H9 (cell line): Measurements from ENCODE around the gene CHN1. TPM values are rescaled to one million over a fixed set of nuclear protein-coding genes. Genes with fewer than 3 reads are reported as not detected.
A peak's percentile ranks its signal among the peaks of the same experiment; 100 is the strongest.

Experiments
- DNase-seq: peaks from one replicate; pipeline ENCODE4 v3.0.0-alpha.2; 2017
- H2AFZ ChIP-seq: one replicate; pipeline ENCODE4 v1.6.1; 2013; ENCODE audit warnings: mild to moderate bottlenecking, low read length, control low read depth, moderate library complexity
- H2AK5ac ChIP-seq: 2 replicates; pipeline ENCODE4 v1.6.1; 2013; ENCODE audit warnings: low read length, control low read depth, mixed read lengths; ENCODE audit not compliant: insufficient read length
- H2BK120ac ChIP-seq: one replicate; pipeline ENCODE4 v1.6.1; 2013; ENCODE audit warnings: low read depth, mild to moderate bottlenecking, low read length, control low read depth, inconsistent platforms; ENCODE audit not compliant: poor library complexity, severe bottlenecking
- H2BK12ac ChIP-seq: 2 replicates; pipeline ENCODE4 v1.6.1; 2013; ENCODE audit warnings: low read length, control low read depth, mixed read lengths, low read depth; ENCODE audit not compliant: insufficient read length
- H2BK15ac ChIP-seq: 2 replicates; pipeline ENCODE4 v1.6.1; 2013; ENCODE audit warnings: low read depth, low read length, control low read depth
- H2BK20ac ChIP-seq: one replicate; pipeline ENCODE4 v1.6.1; 2013; ENCODE audit warnings: low read depth, mild to moderate bottlenecking, low read length, control low read depth, inconsistent platforms; ENCODE audit not compliant: poor library complexity, severe bottlenecking
- H2BK5ac ChIP-seq: 2 replicates; pipeline ENCODE4 v1.6.1; 2013; ENCODE audit warnings: low read length, control low read depth, mixed read lengths; ENCODE audit not compliant: insufficient read length
- H3K14ac ChIP-seq: 2 replicates; pipeline ENCODE4 v1.6.1; 2013; ENCODE audit warnings: low read length, control low read depth; ENCODE audit not compliant: insufficient read depth
- H3K18ac ChIP-seq: 2 replicates; pipeline ENCODE4 v1.6.1; 2013; ENCODE audit warnings: low read depth, mild to moderate bottlenecking, mixed read lengths, low read length, control low read depth; ENCODE audit not compliant: insufficient read length
- H3K23ac ChIP-seq: 2 replicates; pipeline ENCODE4 v1.6.1; 2013; ENCODE audit warnings: low read length, control low read depth, mixed read lengths, low read depth; ENCODE audit not compliant: insufficient read length
- H3K23me2 ChIP-seq: 2 replicates; pipeline ENCODE4 v1.6.1; 2013; ENCODE audit warnings: low read depth, mild to moderate bottlenecking, mixed read lengths, low read length, control low read depth; ENCODE audit not compliant: insufficient read length, poor library complexity, severe bottlenecking
- H3K27ac ChIP-seq: 2 replicates; pipeline ENCODE4 v1.5.1; 2013; ENCODE audit warnings: low read length, control low read depth, mixed read lengths, low read depth; ENCODE audit not compliant: insufficient read length
- H3K27me3 ChIP-seq: 2 replicates; pipeline ENCODE4 v1.6.1; 2013; ENCODE audit warnings: low read length, control low read depth, inconsistent platforms; ENCODE audit not compliant: insufficient read depth
- H3K4ac ChIP-seq: 2 replicates; pipeline ENCODE4 v1.6.1; 2013; ENCODE audit warnings: low read depth, mild to moderate bottlenecking, control low read depth, inconsistent platforms, low read length, moderate library complexity
- H3K4me1 ChIP-seq: 2 replicates; pipeline ENCODE4 v1.6.1; 2013; ENCODE audit warnings: low read length, control low read depth, inconsistent platforms; ENCODE audit not compliant: insufficient read depth
- H3K4me2 ChIP-seq: 2 replicates; pipeline ENCODE4 v1.6.1; 2013; ENCODE audit warnings: low read length, control low read depth, mixed read lengths; ENCODE audit not compliant: insufficient read length, insufficient read depth
- H3K56ac ChIP-seq: 2 replicates; pipeline ENCODE4 v1.6.1; 2013; ENCODE audit warnings: low read depth, mild to moderate bottlenecking, mixed read lengths, low read length, control low read depth; ENCODE audit not compliant: insufficient read length
- H3K79me1 ChIP-seq: 2 replicates; pipeline ENCODE4 v1.6.1; 2013; ENCODE audit warnings: low read depth, mild to moderate bottlenecking, moderate library complexity, low read length, control low read depth, inconsistent platforms; ENCODE audit not compliant: insufficient read depth, poor library complexity, severe bottlenecking
- H3K79me2 ChIP-seq: 2 replicates; pipeline ENCODE4 v1.6.1; 2013; ENCODE audit warnings: low read length, control low read depth, inconsistent platforms; ENCODE audit not compliant: insufficient read depth
- H3K9ac ChIP-seq: 2 replicates; pipeline ENCODE4 v1.6.1; 2013; ENCODE audit warnings: low read length, control low read depth, mixed read lengths; ENCODE audit not compliant: insufficient read length; ENCODE audit errors: extremely low read depth
- H3K9me3 ChIP-seq: one replicate; pipeline ENCODE4 v1.6.1; 2013; ENCODE audit warnings: low read depth, low read length, inconsistent platforms; ENCODE audit not compliant: control insufficient read depth
- H3T11ph ChIP-seq: one replicate; pipeline ENCODE4 v1.6.1; 2013; ENCODE audit warnings: mild to moderate bottlenecking, low read length, control low read depth, inconsistent platforms
- H4K20me1 ChIP-seq: one replicate; pipeline ENCODE4 v1.6.1; 2013; ENCODE audit not compliant: control insufficient read depth, insufficient read length, insufficient read depth
- H4K5ac ChIP-seq: 2 replicates; pipeline ENCODE4 v1.6.1; 2013; ENCODE audit warnings: low read depth, mild to moderate bottlenecking, mixed read lengths, low read length, control low read depth; ENCODE audit not compliant: insufficient read length
- H4K8ac ChIP-seq: replicated peaks from 2 replicates; pipeline ENCODE4 v1.6.1; 2013; ENCODE audit warnings: low read length, control low read depth, mixed read lengths, low read depth; ENCODE audit not compliant: insufficient read length
- H4K91ac ChIP-seq: 2 replicates; pipeline ENCODE4 v1.6.1; 2013; ENCODE audit warnings: low read depth, mild to moderate bottlenecking, moderate library complexity, mixed read lengths, low read length, control low read depth; ENCODE audit not compliant: insufficient read length
- H3K27ac Mint-ChIP-seq, 3 experiments: 2 replicates in 2 of 3; 3 replicates in 1 of 3; pipeline ENCODE4 v1.8.0; 2020 to 2021; ENCODE audit warnings: mixed read lengths in 3 of 3, mild to moderate bottlenecking in 1 of 3, moderate library complexity in 1 of 3
- H3K27me3 Mint-ChIP-seq: 2 replicates; pipeline ENCODE4 v1.8.0; 2021; ENCODE audit warnings: low read depth, mild to moderate bottlenecking, moderate library complexity, mixed read lengths
- H3K36me3 Mint-ChIP-seq, 3 experiments: 2 replicates in 2 of 3; 3 replicates in 1 of 3; pipeline ENCODE4 v1.8.0; 2020 to 2021; ENCODE audit warnings: low read depth in 3 of 3, mixed read lengths in 3 of 3; ENCODE audit not compliant: insufficient read depth in 1 of 3
- H3K4me1 Mint-ChIP-seq, 2 experiments: 2 replicates each; pipeline ENCODE4 v1.8.0; 2020; ENCODE audit warnings: mixed read lengths in 2 of 2
- H3K4me3 Mint-ChIP-seq, 2 experiments: 2 replicates in 1 of 2; 3 replicates in 1 of 2; pipeline ENCODE4 v1.8.0; 2020 to 2021; ENCODE audit warnings: mild to moderate bottlenecking in 2 of 2, mixed read lengths in 2 of 2, moderate library complexity in 1 of 2
- H3K9me3 Mint-ChIP-seq, 2 experiments: 2 replicates in 1 of 2; 3 replicates in 1 of 2; pipeline ENCODE4 v1.8.0; 2020; ENCODE audit warnings: mild to moderate bottlenecking in 2 of 2, mixed read lengths in 2 of 2, moderate library complexity in 1 of 2
- WGBS: extraction: QIAGEN DNeasy Blood & Tissue Kit; methylation state at CpG from one replicate; pipeline ENCODE4 v1.1.7; 2013; ENCODE audit warnings: missing lambda C conversion rate, low lambda C conversion rate, mixed read lengths; ENCODE audit not compliant: insufficient read length; ENCODE audit errors: extremely low coverage; 5-methylcytosine and 5-hydroxymethylcytosine counted together
- total RNA-seq: library from RNA; stranded (reverse); gene quantifications from 2 replicates; pipeline ENCODE4 v1.2.1, GENCODE V29; 2021
- TF ChIP-seq, protein P1 (sequence below): fragments of 200-600 bp; sonication (generic); conservative IDR thresholded peaks from 3 replicates; pipeline ENCODE4 v1.8.0; 2021; ENCODE audit warnings: antibody characterized with exemption, mild to moderate bottlenecking

The CHN1 gene
- total RNA-seq, 1 experiment from 2014 or later = 33.9 TPM

DNA sequence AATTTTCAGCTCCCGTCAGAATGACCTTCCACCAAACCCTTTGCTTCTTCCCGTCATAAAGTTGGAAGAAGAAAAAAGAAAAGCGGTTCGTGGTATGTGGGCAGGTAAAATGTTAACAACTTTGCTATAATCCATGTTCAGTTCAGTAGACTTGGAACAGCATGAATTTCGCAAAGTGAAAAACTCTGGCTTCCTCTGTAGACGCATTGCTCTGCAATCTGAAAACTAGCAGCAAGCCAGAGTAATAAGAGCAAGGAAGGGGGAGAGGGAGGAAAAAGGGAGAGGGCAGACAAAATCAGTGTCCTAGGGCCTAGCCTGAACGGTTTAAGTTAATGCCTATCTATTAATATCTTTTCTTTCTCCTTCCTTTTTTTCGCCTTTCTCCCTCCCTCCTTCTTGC, 214.2 kb downstream of the CHN1 start:
- TF ChIP-seq, protein P1, sequence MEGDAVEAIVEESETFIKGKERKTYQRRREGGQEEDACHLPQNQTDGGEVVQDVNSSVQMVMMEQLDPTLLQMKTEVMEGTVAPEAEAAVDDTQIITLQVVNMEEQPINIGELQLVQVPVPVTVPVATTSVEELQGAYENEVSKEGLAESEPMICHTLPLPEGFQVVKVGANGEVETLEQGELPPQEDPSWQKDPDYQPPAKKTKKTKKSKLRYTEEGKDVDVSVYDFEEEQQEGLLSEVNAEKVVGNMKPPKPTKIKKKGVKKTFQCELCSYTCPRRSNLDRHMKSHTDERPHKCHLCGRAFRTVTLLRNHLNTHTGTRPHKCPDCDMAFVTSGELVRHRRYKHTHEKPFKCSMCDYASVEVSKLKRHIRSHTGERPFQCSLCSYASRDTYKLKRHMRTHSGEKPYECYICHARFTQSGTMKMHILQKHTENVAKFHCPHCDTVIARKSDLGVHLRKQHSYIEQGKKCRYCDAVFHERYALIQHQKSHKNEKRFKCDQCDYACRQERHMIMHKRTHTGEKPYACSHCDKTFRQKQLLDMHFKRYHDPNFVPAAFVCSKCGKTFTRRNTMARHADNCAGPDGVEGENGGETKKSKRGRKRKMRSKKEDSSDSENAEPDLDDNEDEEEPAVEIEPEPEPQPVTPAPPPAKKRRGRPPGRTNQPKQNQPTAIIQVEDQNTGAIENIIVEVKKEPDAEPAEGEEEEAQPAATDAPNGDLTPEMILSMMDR = no peak
- no peaks in the 10 kb centered on the region for H3K23me2 ChIP-seq
- no peak overlapping the region for H3T11ph ChIP-seq
- H3K79me2 ChIP-seq = no peaks in the 10 kb centered on the region
- H3K27me3 Mint-ChIP-seq = no peaks in the 10 kb centered on the region
- DNase-seq = no peak
- no peak overlapping the region for H3K27ac ChIP-seq
- H2BK15ac ChIP-seq = no peak overlapping the region
- no peaks in the 10 kb centered on the region for H3K79me1 ChIP-seq
- H3K4ac ChIP-seq = no peak overlapping the region
- H3K36me3 Mint-ChIP-seq = peaks cover 0 to 5% (median 0%) of the 10 kb centered on the region in 3 experiments; a peak in 4 of 7 replicates
- no peak overlapping the region for H2BK12ac ChIP-seq
- no peak overlapping the region for H3K18ac ChIP-seq
- peaks cover 86 to 88% of the 10 kb centered on the region in 2 experiments for H3K4me1 Mint-ChIP-seq
- H2BK120ac ChIP-seq = no peak overlapping the region
- no peak overlapping the region for H3K4me3 Mint-ChIP-seq
- no peaks in the 10 kb centered on the region for H4K20me1 ChIP-seq
- H4K5ac ChIP-seq = no peak overlapping the region
- H3K27me3 ChIP-seq = no peaks in the 10 kb centered on the region
- H3K4me2 ChIP-seq = no peak overlapping the region
- H3K56ac ChIP-seq = no peak overlapping the region
- no peak overlapping the region for H3K9ac ChIP-seq
- no peak overlapping the region for H3K14ac ChIP-seq
- H2AK5ac ChIP-seq = no peak overlapping the region
- H3K9me3 ChIP-seq = no peaks in the 10 kb centered on the region
- H4K8ac ChIP-seq = no peak overlapping the region
- WGBS = no CpG with 5 or more reads among the region's 8 CpGs
- H2BK5ac ChIP-seq = no peak overlapping the region
- H2AFZ ChIP-seq = no peak overlapping the region
- no peak overlapping the region for H4K91ac ChIP-seq
- peaks cover 22% of the 10 kb centered on the region; the same call in 1 of the 2 replicates for H3K4me1 ChIP-seq
- H3K9me3 Mint-ChIP-seq = peaks cover 0 to 3% of the 10 kb centered on the region in 2 experiments; a peak in 1 of 5 replicates
- H3K27ac Mint-ChIP-seq = peak overlapping the region in 2 of 3 experiments; percentile 81 to 87; a peak in 4 of 7 replicates
- H2BK20ac ChIP-seq = no peak overlapping the region
- no peak overlapping the region for H3K23ac ChIP-seq
